ENCODE results near the gene VPS18.

VPS18 gene

DNA sequence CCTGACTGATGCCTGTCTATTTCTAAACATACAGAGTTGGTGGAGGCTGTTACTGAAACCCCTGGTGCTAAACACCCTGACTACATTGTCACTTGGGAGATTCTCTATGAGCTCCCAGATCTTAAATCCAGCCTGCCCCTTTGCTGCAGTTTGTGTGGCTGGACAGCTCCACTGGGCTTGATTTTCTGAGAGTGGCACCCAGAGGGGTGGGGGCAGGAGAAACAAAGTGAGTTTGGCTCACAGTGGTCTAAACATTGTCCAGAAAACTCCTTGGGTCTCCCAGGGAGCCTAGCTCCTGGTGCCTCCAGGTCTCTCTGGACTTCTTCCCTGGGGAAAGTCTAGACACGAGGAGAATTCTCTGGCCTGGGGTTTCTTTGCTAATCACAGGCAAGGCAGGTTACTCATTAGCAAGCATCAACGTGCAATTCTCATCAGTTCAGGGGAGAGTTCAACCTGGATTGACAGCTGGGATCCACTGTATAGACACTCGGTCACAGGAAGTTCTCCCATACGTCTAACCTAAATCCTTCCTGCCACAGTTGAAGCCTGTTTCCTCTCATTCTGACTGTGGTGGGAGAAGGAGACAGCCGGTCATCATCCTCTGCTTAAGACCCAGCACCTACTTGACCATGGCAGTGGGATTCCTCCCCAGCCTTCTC is 27.8 kb downstream of the VPS18 start:
- no peak for DNase-seq (ENCODE audit: low read depth)

DNA sequence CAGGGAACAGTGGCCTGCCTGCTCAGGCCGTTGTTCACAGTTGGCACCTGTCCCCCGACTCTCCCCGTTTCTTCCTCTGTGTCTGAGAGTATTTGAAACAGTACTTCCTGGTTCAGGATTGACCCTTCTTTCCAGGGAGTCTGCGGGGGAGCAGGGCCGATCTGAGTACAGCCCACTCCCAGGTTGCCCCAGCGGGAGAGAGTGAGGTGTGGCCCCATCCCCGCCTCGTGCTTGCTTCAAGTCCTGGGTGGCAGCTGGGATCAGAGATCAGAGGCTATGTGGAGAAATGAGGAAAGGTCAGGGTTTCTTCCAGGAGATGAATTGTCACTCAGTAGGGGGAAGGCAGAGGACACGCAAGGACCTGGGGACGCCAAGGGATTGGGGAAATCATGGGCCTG is 28.4 kb downstream of the VPS18 start:
- no peak for DNase-seq (ENCODE audit: low read depth)

DNA sequence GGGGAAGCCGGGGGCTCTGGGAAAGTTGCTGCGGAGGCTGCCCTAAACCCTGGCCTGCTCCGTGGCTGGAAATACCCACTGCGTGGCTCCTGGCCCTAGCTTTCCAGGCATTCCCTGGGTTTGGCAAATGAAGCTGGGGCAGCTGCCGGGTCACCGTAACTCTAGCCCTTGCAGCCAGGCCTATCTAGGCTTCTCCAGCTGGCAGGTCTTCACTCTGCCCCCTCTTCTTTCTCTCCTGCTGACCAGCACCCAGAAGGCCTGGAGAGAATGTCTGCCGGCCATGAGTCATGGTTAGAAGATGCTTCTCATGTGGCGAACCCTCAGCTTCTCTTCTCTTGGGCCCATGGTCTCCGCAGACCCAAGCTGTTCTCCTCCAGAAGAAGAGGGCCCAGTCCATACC is 29.3 kb downstream of the VPS18 start:
- no peak for DNase-seq (ENCODE audit: low read depth)

DNA sequence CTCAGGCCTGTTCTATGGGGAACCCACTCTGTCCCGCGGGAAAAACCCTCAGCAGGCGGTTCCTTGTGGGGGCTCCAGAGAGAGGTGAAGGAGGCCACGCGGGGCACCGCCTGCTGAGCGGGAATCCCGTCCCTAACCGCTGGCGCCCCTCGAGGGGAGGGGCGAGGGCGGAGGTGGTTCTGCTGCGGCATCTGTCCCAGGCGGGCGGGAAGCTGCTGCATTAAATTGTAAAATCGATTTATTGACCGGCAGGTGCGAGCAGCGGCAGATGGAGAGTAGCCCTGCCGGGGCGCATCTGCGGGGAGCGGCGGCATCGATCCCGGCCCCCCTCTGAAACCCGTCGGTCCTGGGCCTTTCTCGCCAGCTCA is 31.2 kb downstream of the VPS18 start:
- no peak for DNase-seq (ENCODE audit: low read depth)

DNA sequence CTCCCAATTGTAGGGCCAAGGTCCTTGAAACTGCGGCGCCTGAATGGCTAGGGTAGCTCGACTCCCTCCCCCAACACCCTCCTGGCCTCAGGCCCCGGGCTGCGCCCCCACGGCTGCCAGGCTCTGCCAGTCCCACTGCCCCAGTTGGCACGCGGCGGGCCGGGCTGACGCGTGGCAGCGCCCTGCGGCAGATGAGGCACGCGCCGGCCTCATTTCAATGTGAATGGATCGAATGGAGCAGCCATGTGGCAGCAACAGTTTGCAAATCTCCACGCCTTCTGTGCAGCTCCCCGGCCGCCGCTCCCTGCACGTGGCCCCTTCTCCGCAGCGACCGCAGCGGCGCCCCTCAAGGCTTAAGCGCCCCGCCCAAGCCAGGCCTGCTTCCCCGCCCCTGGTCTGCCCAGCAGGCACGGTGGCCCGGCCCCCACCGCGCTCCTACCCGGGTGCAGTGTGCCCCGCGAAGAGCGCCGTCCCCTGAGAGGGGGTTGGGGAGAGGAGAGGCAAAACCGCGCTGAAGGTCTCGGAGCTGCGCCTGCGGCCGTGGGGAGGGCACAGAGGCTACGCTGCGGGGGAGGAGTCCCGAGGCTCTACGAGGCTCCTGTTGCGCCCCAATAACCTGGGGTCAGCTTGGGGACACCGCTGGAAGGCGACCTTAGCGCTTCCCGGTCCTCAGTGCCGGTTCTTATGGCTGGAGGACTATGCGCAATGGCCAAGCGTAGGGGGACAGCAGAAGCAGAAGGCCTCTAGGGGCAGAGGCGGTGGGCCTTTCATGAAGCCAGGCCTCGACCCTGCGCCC is 31.8 kb downstream of the VPS18 start:
- no peak for DNase-seq (ENCODE audit: low read depth)

DNA sequence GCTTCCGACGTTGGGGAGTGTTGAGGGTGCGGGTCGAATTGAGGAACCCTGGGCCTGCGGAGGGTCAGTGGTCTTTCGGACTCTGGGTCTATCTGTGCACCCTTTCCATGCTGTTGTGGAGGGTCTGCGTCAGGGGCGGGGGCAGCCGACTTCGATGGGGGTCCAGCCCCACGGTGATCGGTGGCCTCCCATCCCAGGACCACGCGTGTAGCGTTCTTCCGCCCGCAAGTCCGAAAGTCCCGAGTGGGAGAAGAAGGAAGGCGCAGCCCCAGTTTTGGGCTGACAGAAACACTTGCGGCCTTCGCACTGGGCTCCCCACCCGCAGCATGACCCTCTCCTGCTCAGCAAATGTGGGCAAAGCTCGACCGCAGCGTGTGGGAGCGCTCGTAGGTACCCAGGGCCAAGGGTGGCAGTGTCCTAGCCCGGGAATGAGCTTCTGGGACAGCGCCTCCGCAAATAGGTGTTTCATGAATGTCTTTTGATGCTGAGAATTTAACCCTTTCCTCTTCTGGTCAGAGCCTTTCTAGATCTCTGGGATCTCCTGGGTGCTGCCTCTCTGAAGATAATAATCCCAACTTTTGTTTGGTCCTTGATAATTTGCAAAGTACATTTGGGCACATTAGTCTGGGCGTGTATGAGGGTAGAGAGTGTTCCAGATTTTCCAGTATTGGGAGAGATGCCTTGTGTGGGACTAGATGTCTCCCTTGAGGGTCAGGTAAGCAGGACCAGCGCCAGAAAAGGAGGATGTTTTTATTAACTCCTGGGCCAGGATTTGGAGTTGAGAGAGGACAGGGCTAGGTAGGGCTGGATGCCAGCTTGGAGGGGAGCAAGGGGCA is 32.6 kb downstream of the VPS18 start:
- no peak for DNase-seq (ENCODE audit: low read depth)

DNA sequence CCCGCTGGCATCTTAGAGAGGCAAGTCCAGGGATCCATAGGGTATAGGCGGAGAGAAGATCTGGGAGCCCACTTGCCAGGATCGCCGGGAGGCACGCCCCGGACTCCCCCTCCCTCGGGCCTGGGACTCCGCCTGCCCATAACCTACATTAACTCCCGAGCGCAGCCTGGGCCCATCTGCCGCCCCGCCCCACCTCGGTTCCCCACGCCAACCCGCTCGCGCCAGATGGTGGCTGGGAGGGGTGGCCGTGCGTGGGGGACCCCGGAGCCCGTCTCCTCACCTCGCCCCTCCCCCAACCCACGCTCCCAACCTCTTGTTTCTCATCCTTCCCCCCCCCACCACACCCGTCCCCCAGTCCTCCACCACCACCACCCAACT is 33.2 kb downstream of the VPS18 start:
- DNase-seq (ENCODE audit: low read depth) = no peak

DNA sequence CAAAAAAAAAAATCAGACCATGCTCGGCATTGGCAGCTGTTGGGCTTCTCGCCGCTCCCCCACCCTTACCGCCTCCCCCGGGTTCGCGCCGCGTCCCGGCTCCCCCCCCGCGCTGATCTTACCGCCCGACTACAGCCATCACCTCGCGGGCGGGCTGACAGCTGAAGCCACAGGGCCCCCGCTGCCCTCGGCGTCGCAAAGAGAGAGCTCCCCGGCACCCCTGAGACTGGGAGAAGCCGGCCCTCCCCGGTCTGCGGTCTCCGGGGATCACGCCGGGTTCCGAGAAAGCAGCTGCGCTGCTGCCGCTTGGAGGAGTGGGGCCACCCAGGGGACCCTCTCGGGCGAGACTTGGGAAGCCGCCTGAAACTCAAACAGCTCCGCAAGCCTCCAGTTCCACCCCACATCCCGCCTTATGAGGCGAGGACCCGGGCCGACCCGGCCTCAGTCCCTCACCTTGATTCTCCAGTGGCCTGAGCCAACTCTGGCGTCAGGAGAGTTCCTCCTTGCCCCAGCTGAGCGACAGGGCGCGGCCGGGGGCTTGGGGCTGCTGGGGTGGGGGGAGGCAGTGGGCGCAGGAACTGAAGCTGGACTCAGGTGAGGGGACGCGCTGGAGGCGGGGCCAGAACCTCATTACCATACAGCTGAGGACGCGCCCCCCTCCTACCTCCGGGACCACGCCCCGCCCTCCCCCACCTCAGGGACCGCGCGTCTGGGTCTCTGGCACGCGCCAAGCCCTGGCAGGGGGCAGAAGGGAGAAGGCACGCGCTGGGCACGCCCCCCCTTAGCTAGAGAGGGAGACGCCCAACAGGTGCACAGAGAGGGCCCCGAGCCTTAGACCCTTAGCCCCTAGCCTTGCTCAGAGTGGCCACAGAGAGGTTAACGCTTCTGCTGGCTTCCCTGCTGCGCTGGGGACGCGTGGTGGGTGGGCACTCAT is 33.9 kb downstream of the VPS18 start:
- DNase-seq (ENCODE audit: low read depth) = no peak

DNA sequence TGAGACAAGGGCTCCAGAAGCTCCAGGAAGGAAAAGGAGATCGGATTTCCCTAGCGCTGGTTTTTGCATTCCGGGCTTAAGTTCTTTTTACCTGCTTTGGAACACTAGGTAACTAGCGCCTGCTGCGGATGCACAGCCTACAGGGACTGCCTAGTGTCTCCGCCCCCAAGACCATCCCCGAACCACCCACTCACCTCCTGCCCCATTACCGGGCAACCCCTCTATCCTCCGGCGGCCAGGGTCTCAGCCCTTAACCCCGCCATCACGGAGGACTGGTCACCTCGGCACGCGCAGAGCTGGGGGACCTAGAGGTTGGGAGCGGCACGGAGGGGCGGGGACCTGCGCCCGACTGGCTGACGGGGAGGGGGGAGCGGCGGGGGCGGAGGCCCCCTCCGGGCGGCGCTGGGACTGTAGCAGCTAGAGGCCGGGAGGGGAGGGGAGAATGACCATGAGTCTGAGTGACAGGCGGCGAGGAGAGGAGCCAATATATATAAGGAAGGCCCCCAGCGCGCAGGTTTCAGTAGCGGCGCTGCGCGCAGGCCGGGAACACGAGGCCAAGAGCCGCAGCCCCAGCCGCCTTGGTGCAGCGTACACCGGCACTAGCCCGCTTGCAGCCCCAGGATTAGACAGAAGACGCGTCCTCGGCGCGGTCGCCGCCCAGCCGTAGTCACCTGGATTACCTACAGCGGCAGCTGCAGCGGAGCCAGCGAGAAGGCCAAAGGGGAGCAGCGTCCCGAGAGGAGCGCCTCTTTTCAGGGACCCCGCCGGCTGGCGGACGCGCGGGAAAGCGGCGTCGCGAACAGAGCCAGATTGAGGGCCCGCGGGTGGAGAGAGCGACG is 34.8 kb downstream of the VPS18 start, which contains the start of gene DLL4:
DLL4 (plus strand) TSS at position 520 of the 839 bp plus-strand sequence. CDS start 329 bp downstream, outside the sequence.
- no peak for DNase-seq (ENCODE audit: low read depth)

DNA sequence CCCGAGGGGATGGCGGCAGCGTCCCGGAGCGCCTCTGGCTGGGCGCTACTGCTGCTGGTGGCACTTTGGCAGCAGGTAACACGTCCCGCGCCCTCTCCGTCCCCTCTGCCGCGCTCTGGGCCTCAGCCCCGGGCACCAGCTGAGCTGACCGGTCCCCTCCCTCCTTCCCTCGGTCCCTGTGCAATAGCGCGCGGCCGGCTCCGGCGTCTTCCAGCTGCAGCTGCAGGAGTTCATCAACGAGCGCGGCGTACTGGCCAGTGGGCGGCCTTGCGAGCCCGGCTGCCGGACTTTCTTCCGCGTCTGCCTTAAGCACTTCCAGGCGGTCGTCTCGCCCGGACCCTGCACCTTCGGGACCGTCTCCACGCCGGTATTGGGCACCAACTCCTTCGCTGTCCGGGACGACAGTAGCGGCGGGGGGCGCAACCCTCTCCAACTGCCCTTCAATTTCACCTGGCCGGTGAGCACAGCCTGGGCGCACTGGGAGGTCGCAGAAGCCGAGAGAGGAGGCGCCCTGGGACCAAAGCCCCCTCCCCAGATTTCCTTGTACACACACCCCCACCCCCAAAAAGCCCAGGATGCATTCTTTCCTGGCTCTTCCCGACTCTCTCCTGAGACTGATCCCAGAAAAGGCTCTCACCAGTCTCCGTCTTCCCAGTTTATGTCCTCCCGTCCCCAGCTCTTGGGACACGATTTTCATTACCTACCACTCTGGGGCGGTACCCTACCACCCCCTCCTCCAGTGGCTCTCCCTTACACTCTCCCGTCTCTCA is 35.6 kb downstream of the VPS18 start:
- DNase-seq (ENCODE audit: low read depth) = no peak

DNA sequence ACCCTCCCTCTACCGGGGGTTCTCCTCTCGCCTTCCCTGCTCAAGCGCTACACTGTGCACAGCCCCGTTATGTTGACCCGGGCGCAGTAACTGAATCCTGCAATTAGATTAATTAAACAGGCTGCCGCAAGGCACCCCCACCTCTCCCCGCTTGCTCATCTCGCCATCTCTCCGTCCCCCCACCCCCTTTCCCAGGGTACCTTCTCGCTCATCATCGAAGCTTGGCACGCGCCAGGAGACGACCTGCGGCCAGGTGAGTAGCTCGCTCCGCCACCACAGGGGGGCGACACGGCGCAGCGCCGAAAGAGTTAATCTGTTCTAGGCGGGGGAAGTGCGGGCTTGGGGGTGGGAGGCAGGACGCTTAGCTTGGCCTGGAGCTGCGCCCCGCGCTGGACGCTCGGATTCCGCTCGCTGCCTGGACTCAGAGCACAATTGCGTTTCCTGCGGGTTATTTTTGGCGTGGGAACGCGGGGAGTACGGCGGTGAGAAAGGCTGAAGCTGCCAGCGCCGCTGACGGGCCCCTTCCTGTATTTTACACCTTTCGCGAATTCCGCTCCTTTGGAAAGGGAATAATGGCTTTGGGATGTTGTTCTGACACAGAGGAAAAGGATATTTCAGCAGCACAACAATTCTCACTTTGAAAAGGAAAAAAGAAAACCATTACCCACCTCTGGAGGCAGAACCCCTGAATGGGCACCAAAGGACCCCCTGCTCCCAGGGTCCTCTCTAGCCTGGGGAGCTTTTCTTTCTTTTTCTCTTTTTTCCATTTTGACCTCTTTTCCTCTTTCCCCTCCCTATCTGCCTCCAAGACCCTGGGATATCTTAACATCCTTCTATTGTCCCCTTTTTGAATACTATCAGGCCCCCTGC is 36.4 kb downstream of the VPS18 start:
- DNase-seq (ENCODE audit: low read depth) = no peak

DNA sequence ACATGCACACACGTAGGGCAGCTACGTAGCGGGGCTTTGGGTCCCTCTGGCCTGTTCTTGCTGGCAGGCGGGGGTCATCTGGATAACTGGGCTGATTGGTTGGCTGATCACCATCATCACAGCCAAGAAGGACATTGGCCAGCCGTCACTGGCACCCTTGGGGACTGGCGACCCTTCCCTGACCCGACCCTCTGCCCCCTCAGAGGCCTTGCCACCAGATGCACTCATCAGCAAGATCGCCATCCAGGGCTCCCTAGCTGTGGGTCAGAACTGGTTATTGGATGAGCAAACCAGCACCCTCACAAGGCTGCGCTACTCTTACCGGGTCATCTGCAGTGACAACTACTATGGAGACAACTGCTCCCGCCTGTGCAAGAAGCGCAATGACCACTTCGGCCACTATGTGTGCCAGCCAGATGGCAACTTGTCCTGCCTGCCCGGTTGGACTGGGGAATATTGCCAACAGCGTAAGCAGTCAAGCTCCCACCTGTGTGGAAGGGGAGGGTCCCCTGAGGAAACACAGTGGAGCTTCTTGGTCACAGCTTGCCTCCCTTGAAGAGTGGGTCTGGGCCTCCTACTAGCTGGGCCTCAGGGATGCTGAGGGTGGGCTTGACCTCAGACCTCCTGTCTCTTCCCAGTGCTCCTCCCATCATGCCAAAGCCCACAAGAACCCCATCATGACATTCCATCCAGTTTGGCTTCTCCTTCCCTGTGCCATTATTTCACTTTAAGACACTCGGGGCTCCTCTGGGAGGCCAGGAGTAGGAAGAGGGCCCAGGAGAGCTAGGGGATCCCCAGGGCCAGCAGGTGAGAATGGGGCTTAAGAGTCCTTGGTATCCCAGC is 37.3 kb downstream of the VPS18 start:
- no peak for DNase-seq (ENCODE audit: low read depth)

DNA sequence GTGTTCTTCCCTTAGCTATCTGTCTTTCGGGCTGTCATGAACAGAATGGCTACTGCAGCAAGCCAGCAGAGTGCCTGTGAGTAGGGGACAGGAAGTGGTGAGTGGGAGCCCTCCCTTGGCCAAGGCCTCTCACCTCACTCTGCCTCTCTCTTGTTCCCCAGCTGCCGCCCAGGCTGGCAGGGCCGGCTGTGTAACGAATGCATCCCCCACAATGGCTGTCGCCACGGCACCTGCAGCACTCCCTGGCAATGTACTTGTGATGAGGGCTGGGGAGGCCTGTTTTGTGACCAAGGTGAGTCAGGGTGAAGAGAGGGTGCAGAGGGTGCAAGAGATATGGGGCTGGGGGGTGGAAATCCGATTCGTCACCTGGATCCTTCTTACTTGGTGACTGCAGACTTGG is 37.9 kb downstream of the VPS18 start:
- no peak for DNase-seq (ENCODE audit: low read depth)

DNA sequence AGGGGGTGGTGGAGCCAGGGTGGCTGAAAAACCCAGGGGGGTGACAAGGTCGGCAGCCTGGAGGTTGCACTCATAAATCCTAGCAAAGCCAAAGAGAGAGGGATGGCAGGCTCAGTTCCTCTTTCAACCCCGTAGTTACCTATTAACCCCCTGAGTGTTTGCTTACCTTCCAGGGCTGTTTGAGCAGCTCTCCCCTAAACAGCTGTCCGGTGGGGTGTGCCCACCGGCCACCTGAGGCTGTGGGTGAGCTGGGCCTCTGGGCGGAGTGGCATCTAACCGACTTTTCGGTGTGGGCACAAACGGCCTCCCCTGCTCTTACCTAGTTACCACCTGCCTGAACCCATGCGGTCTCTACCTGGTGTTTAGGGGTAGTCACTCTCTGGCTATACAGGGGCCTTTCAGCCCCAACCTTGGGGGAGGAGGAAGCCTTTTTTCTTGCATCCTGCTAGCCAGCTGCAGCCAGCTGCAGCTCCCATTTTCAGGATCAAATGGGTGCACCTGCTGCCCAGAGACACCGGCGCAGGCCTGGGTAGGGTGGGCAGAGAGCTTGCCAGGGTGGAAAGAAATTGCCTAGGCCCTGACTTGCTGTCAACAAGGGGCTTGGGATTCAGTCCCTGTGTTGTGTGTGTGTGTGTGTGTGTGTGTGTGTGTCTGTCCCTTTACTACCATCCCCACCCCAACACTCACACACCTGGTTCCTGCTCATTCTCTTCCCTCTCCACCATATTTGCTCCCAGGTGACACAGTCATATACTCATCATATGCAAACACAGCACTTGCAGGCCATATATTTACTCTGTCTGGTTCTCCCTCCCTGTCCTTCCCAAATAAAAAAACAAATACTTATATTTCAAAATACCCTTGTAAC is 38.6 kb downstream of the VPS18 start:
- no peak for DNase-seq (ENCODE audit: low read depth)

DNA sequence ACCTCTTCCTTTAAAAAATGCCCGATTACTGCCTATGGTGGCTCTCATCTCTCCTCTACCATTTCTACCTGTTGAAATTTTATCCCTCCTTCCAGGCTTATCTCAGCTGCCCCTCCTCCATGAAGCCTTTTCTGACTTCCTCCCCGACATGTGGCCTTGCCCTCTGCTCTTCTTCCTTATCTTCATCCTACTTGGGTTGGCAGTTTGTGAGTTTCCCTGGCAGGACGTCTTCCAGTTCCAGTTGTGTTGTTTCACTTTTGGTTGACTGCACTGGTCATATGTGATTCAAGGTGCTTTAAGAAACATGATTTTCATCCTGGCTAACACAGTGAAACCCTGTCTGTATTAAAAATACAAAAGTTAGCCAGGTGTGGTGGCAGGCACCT is 39.3 kb downstream of the VPS18 start:
- DNase-seq (ENCODE audit: low read depth) = no peak

DNA sequence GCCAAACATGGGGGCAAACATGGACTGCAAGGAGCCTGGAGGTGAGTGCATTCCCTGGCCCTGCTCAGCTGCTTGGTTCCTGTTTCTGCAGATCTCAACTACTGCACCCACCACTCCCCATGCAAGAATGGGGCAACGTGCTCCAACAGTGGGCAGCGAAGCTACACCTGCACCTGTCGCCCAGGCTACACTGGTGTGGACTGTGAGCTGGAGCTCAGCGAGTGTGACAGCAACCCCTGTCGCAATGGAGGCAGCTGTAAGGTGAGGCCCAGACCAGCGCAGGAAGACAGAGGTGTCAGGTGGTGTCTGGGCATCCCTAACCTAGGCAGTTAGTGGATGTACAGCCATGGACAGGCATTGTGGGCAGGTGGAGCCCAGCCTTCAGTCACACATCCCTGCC is 40.2 kb downstream of the VPS18 start:
- no peak for DNase-seq (ENCODE audit: low read depth)

DNA sequence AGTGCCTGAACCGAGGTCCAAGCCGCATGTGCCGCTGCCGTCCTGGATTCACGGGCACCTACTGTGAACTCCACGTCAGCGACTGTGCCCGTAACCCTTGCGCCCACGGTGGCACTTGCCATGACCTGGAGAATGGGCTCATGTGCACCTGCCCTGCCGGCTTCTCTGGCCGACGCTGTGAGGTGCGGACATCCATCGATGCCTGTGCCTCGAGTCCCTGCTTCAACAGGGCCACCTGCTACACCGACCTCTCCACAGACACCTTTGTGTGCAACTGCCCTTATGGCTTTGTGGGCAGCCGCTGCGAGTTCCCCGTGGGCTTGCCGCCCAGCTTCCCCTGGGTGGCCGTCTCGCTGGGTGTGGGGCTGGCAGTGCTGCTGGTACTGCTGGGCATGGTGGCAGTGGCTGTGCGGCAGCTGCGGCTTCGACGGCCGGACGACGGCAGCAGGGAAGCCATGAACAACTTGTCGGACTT is 42.0 kb downstream of the VPS18 start:
- DNase-seq (ENCODE audit: low read depth) = no peak

Measured in activated T-helper 9 cell treated with anti-CD3 and anti-CD28 coated beads, Interleukin-2, amount 50 U/mL, for 16 hours (primary cell).